Measurements from ENCODE around the gene CWC27.

DNA sequence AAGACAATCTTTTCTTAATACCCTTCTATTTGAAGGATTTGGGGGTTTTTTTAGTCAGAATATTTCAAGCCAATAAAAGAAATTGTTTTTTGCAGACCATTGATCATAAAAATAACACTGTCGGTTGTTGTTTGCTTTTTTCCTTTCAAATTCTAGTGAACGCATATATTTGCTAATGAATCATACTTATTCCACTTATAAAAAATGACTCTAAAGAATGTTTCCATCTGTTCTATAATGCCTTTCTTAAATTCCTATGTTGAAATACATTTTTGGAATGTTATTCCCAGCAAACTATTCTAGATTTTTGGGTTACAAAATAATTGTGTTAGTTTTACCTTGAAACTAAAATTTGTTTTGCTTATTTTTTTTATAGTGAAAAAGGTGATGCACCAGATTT is 32.2 kb downstream of the CWC27 start:
- TF ChIP-seq POLR2A (IDR thresholded peaks at IDR 0.05; ENCODE audit: low read depth): no peak
- TF ChIP-seq, protein P1, sequence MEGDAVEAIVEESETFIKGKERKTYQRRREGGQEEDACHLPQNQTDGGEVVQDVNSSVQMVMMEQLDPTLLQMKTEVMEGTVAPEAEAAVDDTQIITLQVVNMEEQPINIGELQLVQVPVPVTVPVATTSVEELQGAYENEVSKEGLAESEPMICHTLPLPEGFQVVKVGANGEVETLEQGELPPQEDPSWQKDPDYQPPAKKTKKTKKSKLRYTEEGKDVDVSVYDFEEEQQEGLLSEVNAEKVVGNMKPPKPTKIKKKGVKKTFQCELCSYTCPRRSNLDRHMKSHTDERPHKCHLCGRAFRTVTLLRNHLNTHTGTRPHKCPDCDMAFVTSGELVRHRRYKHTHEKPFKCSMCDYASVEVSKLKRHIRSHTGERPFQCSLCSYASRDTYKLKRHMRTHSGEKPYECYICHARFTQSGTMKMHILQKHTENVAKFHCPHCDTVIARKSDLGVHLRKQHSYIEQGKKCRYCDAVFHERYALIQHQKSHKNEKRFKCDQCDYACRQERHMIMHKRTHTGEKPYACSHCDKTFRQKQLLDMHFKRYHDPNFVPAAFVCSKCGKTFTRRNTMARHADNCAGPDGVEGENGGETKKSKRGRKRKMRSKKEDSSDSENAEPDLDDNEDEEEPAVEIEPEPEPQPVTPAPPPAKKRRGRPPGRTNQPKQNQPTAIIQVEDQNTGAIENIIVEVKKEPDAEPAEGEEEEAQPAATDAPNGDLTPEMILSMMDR (IDR thresholded peaks at IDR 0.05): no peak
- no peak for TF ChIP-seq EP300 (IDR thresholded peaks at IDR 0.05)
- TF ChIP-seq POLR2AphosphoS5 (IDR thresholded peaks at IDR 0.05): no peak

Measured in esophagus muscularis mucosa (tissue), 4 donors.